Islet precursor cell (in vitro differentiated cells): Measurements from ENCODE around the gene SCG3.
"Not testable (repeated sequence)": the region's sequence is repeated elsewhere in the genome, so short reads cannot be mapped to it uniquely, and the experiment has no call there.

Experiments
- DNase-seq: peaks from one replicate; pipeline ENCODE4 v3.0.0-alpha.2; 2018

The SCG3 gene

GRCh38 chr15:51681303-51681963, at the start of gene SCG3:
SCG3 (plus strand) TSS chr15:51681503; CDS start chr15:51681756, 253 bp downstream.
- peak; percentile 98 for DNase-seq

DNA sequence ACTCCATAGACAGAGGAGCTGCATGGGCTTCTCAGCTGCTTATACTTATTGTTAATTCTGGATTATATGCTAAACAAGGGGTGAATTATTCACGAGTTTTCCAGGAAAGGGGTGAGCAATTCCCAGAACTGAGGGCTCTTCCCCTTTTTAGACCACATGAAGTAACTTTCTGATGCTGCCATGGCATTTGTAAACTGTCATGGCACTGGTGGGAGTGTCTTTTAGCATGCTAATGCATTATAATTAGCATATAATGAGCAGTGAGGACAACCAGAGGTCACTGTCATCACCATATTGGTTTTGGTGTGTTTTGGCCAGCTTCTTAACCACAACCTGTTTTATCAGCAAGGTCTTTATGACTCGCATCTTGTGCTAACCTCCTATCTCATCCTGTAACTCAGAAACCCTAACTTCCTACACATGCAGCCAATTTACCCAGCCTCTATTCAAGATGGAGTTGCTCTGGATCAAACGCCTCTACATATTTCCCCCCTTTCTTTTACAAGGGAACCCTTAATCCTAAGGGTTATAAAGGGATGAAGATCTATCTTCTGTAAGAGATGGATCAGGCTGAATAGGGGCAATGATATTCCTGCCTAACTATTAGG, 46.6 kb upstream of the SCG3 start:
- no peak for DNase-seq

DNA sequence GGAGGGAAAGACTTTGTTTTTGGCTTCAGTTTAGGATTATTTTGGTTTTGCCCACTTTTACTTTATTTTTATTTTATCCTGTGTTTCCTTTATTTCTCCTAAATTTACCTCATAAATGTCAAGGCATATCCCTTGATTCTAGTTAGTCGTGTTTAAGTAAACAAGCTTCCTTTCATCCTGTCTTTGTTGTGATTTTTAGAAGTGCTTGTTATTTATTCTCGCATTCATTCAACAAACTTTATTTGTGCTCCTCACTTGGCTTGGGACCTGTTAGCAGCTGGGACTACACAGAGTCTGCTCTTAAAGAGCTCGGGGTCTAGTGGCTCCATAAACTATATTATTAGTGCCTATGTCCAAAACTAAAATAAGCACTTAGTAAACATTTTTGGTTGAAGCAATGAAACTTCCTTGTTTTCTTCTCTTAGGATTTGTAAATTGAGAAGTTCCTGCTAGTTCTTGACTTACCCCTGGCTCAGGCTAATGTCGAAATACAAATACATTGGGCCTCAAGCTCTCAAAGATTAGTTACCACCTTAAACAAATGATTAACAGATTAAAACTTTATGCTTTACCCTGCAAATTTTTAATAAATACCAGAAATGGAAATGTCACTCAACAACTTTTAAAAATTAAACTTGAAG, 39.7 kb upstream of the SCG3 start:
- no peak for DNase-seq

DNA sequence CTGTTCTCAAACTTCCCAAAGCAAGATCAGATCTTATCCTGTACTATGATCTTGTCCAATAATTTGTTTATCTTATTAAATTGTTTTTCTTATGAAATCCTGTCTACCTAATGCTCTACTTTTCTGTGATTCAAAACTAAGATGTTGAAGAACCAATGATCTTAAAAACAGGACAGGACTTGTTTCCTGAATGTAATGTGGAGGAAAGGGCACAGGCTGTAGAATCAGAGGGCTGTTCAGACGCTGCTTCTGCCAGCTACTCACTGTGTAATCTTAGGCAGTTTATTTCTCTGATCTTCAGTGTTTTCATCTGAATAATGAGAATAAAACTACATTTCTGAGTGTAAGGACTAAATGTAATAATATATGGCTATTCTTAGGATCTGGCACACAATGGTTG, 38.6 kb upstream of the SCG3 start:
- DNase-seq = no peak

- no peak for DNase-seq
Observed at GRCh38 chr15:51647128-51647562, 34.2 kb upstream of the SCG3 start.

DNA sequence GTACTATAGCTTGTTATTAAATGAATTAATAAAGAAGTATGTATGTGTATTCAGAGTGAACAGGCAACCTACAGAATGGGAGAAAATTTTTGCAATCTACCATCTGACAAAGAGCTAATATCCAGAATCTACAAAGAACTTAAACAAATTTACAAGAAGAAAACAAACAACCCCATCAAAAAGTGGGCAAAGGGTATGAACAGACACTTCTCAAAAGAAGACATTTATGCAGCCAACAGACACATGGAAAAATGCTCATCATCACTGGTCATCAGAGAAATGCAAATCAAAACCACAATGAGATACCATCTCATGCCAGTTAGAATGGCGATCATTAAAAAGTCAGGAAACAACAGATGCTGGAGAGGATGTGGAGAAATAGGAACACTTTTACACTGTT, 33.2 kb upstream of the SCG3 start:
- DNase-seq = not testable (repeated sequence)

DNA sequence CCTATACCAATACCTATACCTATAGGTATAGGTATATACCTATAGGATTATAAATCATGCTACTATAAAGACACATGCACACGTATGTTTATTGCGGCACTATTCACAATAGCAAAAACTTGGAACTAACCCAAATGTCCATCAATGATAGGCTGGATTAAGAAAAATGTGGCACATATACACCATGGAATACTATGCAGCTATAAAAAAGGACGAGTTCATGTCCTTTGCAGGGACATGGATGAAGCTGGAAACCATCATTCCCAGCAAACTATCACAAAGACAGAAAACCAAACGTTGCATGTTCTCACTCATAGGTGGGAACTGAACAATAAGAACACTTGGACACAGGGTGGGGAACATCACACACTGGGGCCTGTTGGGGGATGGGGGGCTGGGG, 32.7 kb upstream of the SCG3 start:
- not testable (repeated sequence) for DNase-seq

DNA sequence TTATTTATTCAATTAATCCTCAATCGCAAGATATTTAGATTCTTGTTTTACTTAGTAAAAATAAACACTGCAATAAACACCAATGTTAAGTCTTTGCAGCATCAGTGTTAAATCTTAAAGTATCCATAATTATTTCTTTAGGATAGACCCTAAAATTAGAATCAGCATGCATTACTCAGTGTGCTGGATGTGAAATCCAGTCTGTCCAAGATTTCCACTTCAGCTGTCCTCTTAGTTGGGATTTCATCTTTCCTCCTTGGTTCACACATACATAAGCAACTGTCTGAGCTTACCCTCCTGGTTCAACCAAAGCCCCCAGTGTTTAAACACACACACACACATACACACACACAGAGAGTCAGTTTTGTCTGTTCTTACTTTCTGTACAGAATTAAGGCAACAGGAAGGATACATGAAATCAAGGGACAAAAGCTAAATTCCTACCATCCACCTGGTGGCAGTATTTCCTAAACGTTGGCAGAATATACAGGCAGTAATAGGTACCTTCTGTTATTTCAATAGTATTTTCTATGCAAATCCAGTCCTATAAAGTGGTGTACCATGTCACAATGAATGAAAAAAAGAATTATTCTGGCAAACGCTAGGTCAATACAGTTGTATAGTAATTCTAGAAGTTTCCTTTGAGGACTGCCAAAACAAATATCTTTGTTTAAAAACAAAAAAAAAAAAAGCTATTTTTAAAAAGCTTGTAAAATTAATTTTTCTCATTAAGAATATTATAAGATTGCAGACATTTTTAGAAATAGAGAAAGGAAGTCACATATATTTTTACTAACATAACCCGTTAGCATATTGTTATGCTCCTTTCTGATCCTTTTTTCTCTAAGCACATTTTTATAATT, 31.4 kb upstream of the SCG3 start:
- peak; percentile 56 for DNase-seq

GRCh38 chr15:51652084-51652668, 29.1 kb upstream of the SCG3 start:
- DNase-seq = no peak

DNA sequence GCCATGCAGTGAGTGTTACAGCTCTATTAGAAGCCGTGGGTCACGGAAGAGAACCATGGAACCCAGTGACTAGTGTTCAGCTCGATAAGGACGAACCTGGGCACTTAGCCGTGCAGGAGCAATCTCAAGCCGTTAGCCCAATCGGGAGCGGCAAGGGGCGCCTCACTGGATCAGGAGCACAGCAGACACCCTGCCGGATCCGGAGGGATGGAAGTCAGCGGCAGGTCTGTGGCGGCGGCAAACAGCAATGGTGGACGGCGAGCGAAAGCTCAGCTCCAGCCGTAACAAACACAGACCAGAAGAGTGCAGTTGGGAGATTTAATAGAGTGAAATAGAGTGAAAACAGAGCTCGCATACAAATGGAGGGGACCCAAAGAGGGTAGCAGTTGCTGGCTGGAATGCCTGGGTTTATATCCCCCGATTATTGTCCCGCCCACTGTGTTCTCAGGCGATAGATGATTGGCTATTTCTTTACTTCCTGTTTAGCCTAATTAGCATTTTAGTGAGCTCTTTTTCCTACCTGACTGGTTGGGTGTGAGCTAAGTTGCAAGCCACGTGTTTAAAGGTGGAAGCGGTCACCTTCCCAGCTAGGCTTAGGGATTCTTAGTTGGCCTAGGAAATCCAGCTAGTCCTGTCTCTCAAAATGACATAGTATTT, 25.8 kb upstream of the SCG3 start:
- DNase-seq = not testable (repeated sequence)

DNA sequence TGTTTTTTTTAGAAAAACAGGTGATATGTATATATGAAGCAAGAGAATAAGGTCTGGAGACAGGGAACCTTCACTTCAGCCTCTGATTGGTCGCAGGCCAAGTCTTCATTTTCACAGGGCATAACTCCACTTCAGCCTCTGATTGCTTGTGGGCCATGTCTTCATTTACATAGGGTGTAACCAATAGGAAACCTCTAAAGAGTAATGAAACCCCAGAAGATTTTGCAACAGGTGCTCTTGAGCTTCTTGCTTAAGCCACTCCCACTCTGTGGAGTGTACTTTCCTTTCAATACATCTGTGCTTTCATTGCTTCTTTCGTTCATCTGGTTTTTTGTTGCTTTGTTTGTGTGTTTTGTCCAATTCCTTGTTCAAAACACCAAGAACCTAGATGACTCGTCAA, 22.6 kb upstream of the SCG3 start:
- no peak for DNase-seq

GRCh38 chr15:51661072-51661471, 20.2 kb upstream of the SCG3 start:
- no peak for DNase-seq

DNA sequence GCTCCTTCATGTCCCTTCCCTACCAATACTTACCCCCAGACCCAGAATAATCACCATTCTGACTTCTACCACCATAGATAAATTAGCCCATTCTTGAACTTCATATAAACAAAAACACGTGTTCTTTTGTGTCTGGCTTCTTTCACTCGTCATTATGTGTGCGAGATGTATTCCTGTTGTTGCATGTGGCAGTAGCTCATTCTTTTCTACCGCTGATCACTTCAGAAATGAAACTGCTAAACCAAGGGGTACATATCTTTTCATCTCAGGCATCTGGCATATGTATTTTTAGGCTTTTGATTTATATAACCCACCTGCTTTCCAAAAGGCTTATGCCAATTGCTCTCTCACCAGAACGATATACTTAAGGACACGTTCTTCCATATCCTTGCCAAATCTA, 13.8 kb upstream of the SCG3 start:
- no peak for DNase-seq

DNA sequence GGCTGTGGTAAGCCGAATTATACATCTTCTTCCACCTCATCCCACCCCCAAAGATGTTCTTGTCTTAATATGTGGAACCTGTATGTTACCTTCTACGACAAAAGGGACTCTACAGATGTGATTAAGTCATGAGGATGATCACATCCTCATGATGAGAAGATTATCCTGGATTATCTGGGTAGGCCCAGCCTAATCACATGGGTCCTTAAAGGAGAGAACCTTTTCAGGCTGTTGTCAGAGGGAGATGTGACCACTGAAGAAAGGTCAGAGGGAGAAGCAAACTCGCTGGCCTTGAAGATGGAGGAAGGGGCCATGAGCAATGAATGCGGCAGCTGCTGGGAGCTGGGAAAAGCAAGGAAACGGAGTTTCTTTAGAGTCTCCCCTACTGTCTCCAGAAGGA, 12.9 kb upstream of the SCG3 start:
- no peak for DNase-seq

GRCh38 chr15:51669381-51669780, 11.9 kb upstream of the SCG3 start:
- DNase-seq = no peak

GRCh38 chr15:51672155-51672687, 9.1 kb upstream of the SCG3 start:
- DNase-seq = no peak

GRCh38 chr15:51672913-51673857, 8.1 kb upstream of the SCG3 start:
- DNase-seq = no peak

DNA sequence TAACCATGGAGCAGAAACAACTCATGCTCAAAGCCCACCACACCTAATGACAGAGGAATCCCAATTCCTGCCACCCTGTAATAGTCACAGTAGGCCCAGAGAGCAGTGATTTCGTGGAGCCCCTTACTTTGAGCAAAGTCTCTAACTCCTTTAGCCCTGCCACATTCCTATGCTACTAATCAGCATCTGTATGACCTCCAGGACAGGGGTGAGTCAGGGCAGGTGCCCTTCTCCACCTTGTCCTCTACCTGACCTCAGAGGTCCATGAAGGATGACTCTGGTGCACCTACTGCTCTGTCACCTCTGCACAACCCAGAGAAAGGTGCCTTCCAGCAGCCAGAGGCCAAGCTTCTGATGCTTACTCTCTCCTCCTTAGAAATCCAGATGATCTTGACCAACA, 6.1 kb upstream of the SCG3 start:
- DNase-seq = no peak

DNA sequence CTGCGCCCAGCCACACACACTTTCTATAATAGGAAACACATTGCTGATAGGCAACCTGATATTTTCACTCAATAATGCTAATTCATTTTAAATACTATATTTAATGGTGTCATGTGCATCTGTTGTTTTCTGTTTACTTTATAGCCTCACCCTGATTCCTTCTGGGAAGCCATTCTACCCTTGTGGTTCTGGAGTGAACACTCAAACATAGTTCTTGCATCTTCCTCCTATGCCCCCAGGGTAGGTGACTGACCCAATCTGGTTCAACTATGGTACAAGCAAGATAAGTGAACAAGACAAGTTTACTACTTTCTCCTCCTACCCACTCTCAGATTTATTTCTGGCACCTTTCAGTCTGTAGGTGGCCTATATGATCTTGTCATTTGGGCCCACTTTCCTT, 4.3 kb upstream of the SCG3 start:
- DNase-seq = no peak

- no peak for DNase-seq
Observed at GRCh38 chr15:51677452-51677851, 3.9 kb upstream of the SCG3 start.

GRCh38 chr15:51678096-51678495, 3.2 kb upstream of the SCG3 start:
- no peak for DNase-seq
